Colonic mucosa (tissue), 4 donors: ENCODE measurements around the gene CEP164. TPM values are rescaled to one million over a fixed set of nuclear protein-coding genes. Genes with fewer than 3 reads are reported as not detected.
"Not testable (repeated sequence)": the region's sequence is repeated elsewhere in the genome, so short reads cannot be mapped to it uniquely, and the experiment has no call there.

Experiments
- DNase-seq: peaks from one replicate; pipeline ENCODE4 v3.0.0-alpha.2; 2020
- H3K27ac ChIP-seq: fragments of 200-600 bp; one replicate; pipeline ENCODE4 v1.8.0; 2021
- H3K27me3 ChIP-seq: fragments of 200-600 bp; one replicate; pipeline ENCODE4 v1.8.0; 2021
- H3K36me3 ChIP-seq: fragments of 200-600 bp; one replicate; pipeline ENCODE4 v1.8.0; 2021
- H3K4me1 ChIP-seq: fragments of 200-600 bp; one replicate; pipeline ENCODE4 v1.8.0; 2021; ENCODE audit warnings: mild to moderate bottlenecking
- H3K4me3 ChIP-seq: fragments of 200-600 bp; one replicate; pipeline ENCODE4 v1.8.0; 2021
- H3K9ac ChIP-seq, 2 donors: one replicate each; pipeline ENCODE4 v1.7.0; 2013; ENCODE audit warnings: control low read depth in 2 of 2, low read depth in 2 of 2, low read length in 2 of 2
- H3K9me3 ChIP-seq: fragments of 200-600 bp; one replicate; pipeline ENCODE4 v1.8.0; 2021
- CTCF ChIP-seq: fragments of 200-600 bp; IDR thresholded peaks from one replicate; pipeline ENCODE4 v1.8.0; 2022; ENCODE audit warnings: antibody characterized with exemption, mild to moderate bottlenecking
- intact Hi-C: fragments of 100-400 bp; cut with DNase I; formaldehyde crosslinking; loops from one replicate; pipeline ENCODE4 v1.14.1; 2022
- total RNA-seq, 2 donors: library from RNA; stranded (reverse); fragmentation: NEBNext Ultra II Directional in 1 of 2; extraction: Animal tissue kit (Norgen Biotek cat#: 25700) in 1 of 2; gene quantifications; one replicate each; pipeline ENCODE4 v1.2.1, GENCODE V29; 2021
- donor health status: healthy.
- donor health status: DM: no; HTN: no; CAD: no.
- donor health status: DM: no; HTN: no; CAD: no.

The CEP164 gene
- total RNA-seq, 2 donors from 2014 or later, result 12.4 to 19.2 TPM

GRCh38 chr11:117395476-117395875 lies 67.8 kb downstream of the CEP164 start:
- no peaks in the 10 kb centered on the region for H3K36me3 ChIP-seq
- no peak overlapping the region for H3K9ac ChIP-seq
- H3K9me3 ChIP-seq, result no peaks in the 10 kb centered on the region
- intact Hi-C loops, result no loop called here
- H3K27ac ChIP-seq, result no peak overlapping the region
- H3K4me1 ChIP-seq, result no peaks in the 10 kb centered on the region
- no peaks in the 10 kb centered on the region for H3K27me3 ChIP-seq
- no peak for DNase-seq
- H3K4me3 ChIP-seq, result no peak overlapping the region
- no peak for TF ChIP-seq CTCF

GRCh38 chr11:117396970-117397369 lies 69.3 kb downstream of the CEP164 start:
- intact Hi-C loops, result no loop called here
- H3K36me3 ChIP-seq, result no peaks in the 10 kb centered on the region

GRCh38 chr11:117398618-117399017 lies 71.0 kb downstream of the CEP164 start:
- intact Hi-C loops, H3K4me1 ChIP-seq, H3K9ac ChIP-seq, H3K27me3 ChIP-seq, H3K27ac ChIP-seq, H3K4me3 ChIP-seq, H3K36me3 ChIP-seq, H3K9me3 ChIP-seq, DNase-seq: not testable (repeated sequence)

More at GRCh38 chr11:117396970-117397369, 69.3 kb downstream of the CEP164 start:
- Histone ChIP-seq H3K27me3 (no peaks in the 10 kb centered on the region), H3K4me3 (no peak overlapping the region), H3K27ac (no peak overlapping the region), H3K9ac (no peak overlapping the region), H3K4me1 (no peaks in the 10 kb centered on the region), H3K9me3 (no peaks in the 10 kb centered on the region)
- TF ChIP-seq CTCF, result no peak
- no peak for DNase-seq

- H3K27me3 ChIP-seq, H3K9me3 ChIP-seq, DNase-seq, H3K36me3 ChIP-seq, H3K9ac ChIP-seq, intact Hi-C loops, H3K27ac ChIP-seq, H3K4me1 ChIP-seq, H3K4me3 ChIP-seq: not testable (repeated sequence)
Observed at GRCh38 chr11:117399100-117399840, 71.6 kb downstream of the CEP164 start.

- H3K36me3 ChIP-seq, H3K27me3 ChIP-seq, H3K4me1 ChIP-seq, H3K9ac ChIP-seq, intact Hi-C loops, H3K4me3 ChIP-seq, H3K9me3 ChIP-seq, DNase-seq, H3K27ac ChIP-seq: not testable (repeated sequence)
Observed at GRCh38 chr11:117405898-117406297, 78.2 kb downstream of the CEP164 start.

- Histone ChIP-seq H3K9ac (no peak overlapping the region), H3K9me3 (no peaks in the 10 kb centered on the region), H3K4me3 (no peak overlapping the region), H3K4me1 (no peaks in the 10 kb centered on the region), H3K36me3 (peaks cover 5% of the 10 kb centered on the region), H3K27ac (no peak overlapping the region), H3K27me3 (no peaks in the 10 kb centered on the region)
- DNase-seq, result no peak
- TF ChIP-seq CTCF, result no peak
- intact Hi-C loops, result no loop called here
Observed at GRCh38 chr11:117407016-117407415, 79.4 kb downstream of the CEP164 start.

- no peak for TF ChIP-seq CTCF
- Histone ChIP-seq H3K4me3 (no peak overlapping the region), H3K27ac (no peak overlapping the region), H3K4me1 (no peaks in the 10 kb centered on the region), H3K9ac (no peak overlapping the region), H3K9me3 (no peaks in the 10 kb centered on the region), H3K27me3 (no peaks in the 10 kb centered on the region), H3K36me3 (peaks cover 5% of the 10 kb centered on the region)
- DNase-seq, result no peak
- intact Hi-C loops, result no loop called here
Observed at GRCh38 chr11:117408356-117408755, 80.7 kb downstream of the CEP164 start.
